K562 (cell line): ENCODE results near the gene TREX2. TPM values are rescaled to one million over a fixed set of nuclear protein-coding genes. Genes with fewer than 3 reads are reported as not detected.

Experiments used
- ATAC-seq: fragments of 200-7000 bp; cut with Tn5 transposase; 3 replicates; pipeline ENCODE4 v1.9.1; 2020; ENCODE audit warnings: moderate library complexity
- BruUV-seq: library from RNA; stranded (reverse); fragments of 400-500 nt; replicated peaks from 2 replicates; lab custom pipeline; 2021; lab: Mats Ljungman, UMichigan
- CTCF ChIA-PET: fragments of 300-600 bp; formaldehyde crosslinking; extraction: SDS; loops from one replicate; lab custom pipeline; 2021; ENCODE audit warnings: low intra/inter-chr PET ratio; lab: Yijun Ruan, JAX
- POLR2A ChIA-PET: fragments of 300-600, 350-650 bp; sonication (Branson Sonifier 250); formaldehyde crosslinking; extraction: SDS; loops from one replicate; lab custom pipeline; 2021; ENCODE audit warnings: antibody characterized with exemption, inconsistent platforms; lab: Yijun Ruan, JAX
- DNase-seq, 4 experiments: peaks; one replicate each; pipeline versions ENCODE4 v3.0.0 to v3.0.0-alpha.2; 2011 to 2018; ENCODE audit warnings: low spot score in 3 of 4, mixed read lengths in 3 of 4; ENCODE audit errors: extremely low read depth in 1 of 4
- FAIRE-seq: peaks from 2 replicates; lab custom pipeline; 2011; peaks lifted over from hg19 to GRCh38; lab: Jason Lieb, UNC
- H2AFZ ChIP-seq: 2 replicates; pipeline ENCODE4 v1.6.0; 2011; ENCODE audit warnings: low read depth, low read length, control low read depth, inconsistent platforms
- H3K27ac ChIP-seq: fragments of 200-600 bp; 3 replicates; pipeline ENCODE4 v1.8.0; 2011; ENCODE audit warnings: low read depth, mild to moderate bottlenecking, control low read depth, inconsistent platforms, low read length, moderate library complexity, mixed read lengths; ENCODE audit errors: extremely low read depth
- H3K27me3 ChIP-seq, 2 experiments: fragments of 300-600 bp in 1 of 2; 2 replicates in 1 of 2; 3 replicates in 1 of 2; pipeline versions ENCODE4 v1.6.0 to v1.8.0; 2011; ENCODE audit warnings: inconsistent platforms in 2 of 2, low read length in 2 of 2, mild to moderate bottlenecking in 1 of 2, mixed read lengths in 1 of 2, moderate library complexity in 1 of 2; ENCODE audit not compliant: control insufficient read depth in 2 of 2, insufficient read depth in 2 of 2
- H3K36me3 ChIP-seq: fragments of 300-600 bp; 3 replicates; pipeline ENCODE4 v1.8.0; 2011; ENCODE audit warnings: mild to moderate bottlenecking, low read length, inconsistent platforms; ENCODE audit not compliant: control insufficient read depth, insufficient read depth
- H3K4me1 ChIP-seq, 2 experiments: fragments of 200-600 bp in 1 of 2; replicated peaks in 1 of 2; 2 replicates in 1 of 2; 3 replicates in 1 of 2; pipeline versions ENCODE4 v1.5.1 to v1.8.0; 2011; ENCODE audit warnings: inconsistent platforms in 2 of 2, low read length in 2 of 2, mild to moderate bottlenecking in 1 of 2, mixed read lengths in 1 of 2, moderate library complexity in 1 of 2; ENCODE audit not compliant: control insufficient read depth in 2 of 2, insufficient read depth in 2 of 2
- H3K4me2 ChIP-seq: 2 replicates; pipeline ENCODE4 v1.6.1; 2011; ENCODE audit warnings: low read length, control low read depth, inconsistent platforms, mixed read lengths; ENCODE audit not compliant: insufficient read depth
- H3K4me3 ChIP-seq: fragments of 200-600 bp; sonication (generic), shearing (Covaris generic); 2 replicates; pipeline ENCODE4 v1.5.1; 2016; ENCODE audit warnings: control low read depth, inconsistent platforms
- H3K79me2 ChIP-seq: fragments of 200-600 bp; 3 replicates; pipeline ENCODE4 v1.8.0; 2011; ENCODE audit warnings: low read length, inconsistent platforms; ENCODE audit not compliant: control insufficient read depth, insufficient read depth
- H3K9ac ChIP-seq, 2 experiments: 2 replicates each; pipeline versions ENCODE4 v1.6.0 to v1.6.1; 2011; ENCODE audit warnings: low read depth in 2 of 2, low read length in 2 of 2, control low read depth in 1 of 2, inconsistent platforms in 1 of 2, mild to moderate bottlenecking in 1 of 2, mixed read lengths in 1 of 2; ENCODE audit not compliant: insufficient read depth in 1 of 2
- H3K9me1 ChIP-seq: one replicate; pipeline ENCODE4 v1.6.0; 2011; ENCODE audit warnings: inconsistent platforms, mild to moderate bottlenecking, low read length, moderate library complexity; ENCODE audit not compliant: control insufficient read depth, insufficient read depth
- H3K9me3 ChIP-seq: replicated peaks from 2 replicates; pipeline ENCODE4 v1.5.1; 2011; ENCODE audit warnings: low read depth, low read length, inconsistent platforms; ENCODE audit not compliant: control insufficient read depth, insufficient read depth
- H4K20me1 ChIP-seq: replicated peaks from 2 replicates; pipeline ENCODE4 v1.6.1; 2011; ENCODE audit warnings: low read length, inconsistent platforms, mixed read lengths; ENCODE audit not compliant: control insufficient read depth, insufficient read depth
- ATF2 ChIP-seq: sonication (generic); formaldehyde crosslinking; IDR thresholded peaks from 2 replicates; pipeline ENCODE4 v1.8.1; 2022; ENCODE audit warnings: missing genetic modification reagents
- ETV5 ChIP-seq: sonication (generic); formaldehyde crosslinking; IDR thresholded peaks from 2 replicates; pipeline ENCODE4 v1.4.0; 2020; ENCODE audit warnings: low read depth, mild to moderate bottlenecking, missing genetic modification reagents
- FOS ChIP-seq: IDR thresholded peaks from 3 replicates; pipeline ENCODE4 v1.6.1; 2011; ENCODE audit not compliant: insufficient read length; ENCODE audit errors: extremely low read depth
- FOSL1 ChIP-seq: fragments of 200-800 bp; sonication (Bioruptor generic); conservative IDR thresholded peaks from 2 replicates; pipeline ENCODE4 v1.6.1; 2016; ENCODE audit warnings: missing genetic modification characterization, missing compliant biosample characterization
- HDAC3 ChIP-seq: fragments of 450-650 bp; IDR thresholded peaks from 2 replicates; pipeline ENCODE4 v1.6.1; 2018; ENCODE audit warnings: borderline replicate concordance, mild to moderate bottlenecking, moderate library complexity; ENCODE audit not compliant: partially characterized antibody
- HSF4 ChIP-seq: fragments of 250-450 bp; sonication (Bioruptor Pico); IDR thresholded peaks from 2 replicates; pipeline ENCODE4 v2.1.2; 2022; ENCODE audit warnings: mild to moderate bottlenecking, moderate library complexity, borderline replicate concordance
- MCM5 ChIP-seq: fragments of 450-650 bp; IDR thresholded peaks from 2 replicates; pipeline ENCODE4 v1.6.1; 2016; ENCODE audit warnings: low read depth
- PPARD ChIP-seq: fragments of 250-450 bp; sonication (Bioruptor Pico); IDR thresholded peaks from 2 replicates; pipeline ENCODE4 v1.8.0; 2022; ENCODE audit warnings: inconsistent platforms, mild to moderate bottlenecking, moderate library complexity
- RBM15 ChIP-seq: fragments of 200-400 bp; formaldehyde crosslinking; IDR thresholded peaks from 2 replicates; pipeline ENCODE4 v1.6.1; 2018; ENCODE audit warnings: mild to moderate bottlenecking, low read length, moderate library complexity; ENCODE audit not compliant: insufficient read depth
- RNF2 ChIP-seq: sonication (generic); IDR thresholded peaks from 2 replicates; pipeline ENCODE4 v1.6.1; 2016
- TRIM24 ChIP-seq, 2 experiments: fragments of 450-650 bp; IDR thresholded peaks; 2 replicates each; pipeline ENCODE4 v1.6.1; 2016
- TRIM28 ChIP-seq: fragments of 450-650 bp; IDR thresholded peaks from 2 replicates; pipeline ENCODE4 v1.6.1; 2017
- ZBTB40 ChIP-seq, 2 experiments: fragments of 450-650 bp in 1 of 2; sonication (generic) in 1 of 2; formaldehyde crosslinking in 1 of 2; IDR thresholded peaks; 2 replicates each; pipeline versions ENCODE4 v1.7.1 to v1.9.0; 2016 to 2022; ENCODE audit warnings: inconsistent platforms in 1 of 2, mild to moderate bottlenecking in 1 of 2, missing genetic modification reagents in 1 of 2
- ZNF444 ChIP-seq: fragments of 250-450 bp; sonication (Bioruptor Pico); IDR thresholded peaks from 2 replicates; pipeline ENCODE4 v1.4.0; 2020; ENCODE audit warnings: mild to moderate bottlenecking, moderate library complexity
- WGBS: fragments of 100-300 bp; shearing (Covaris generic); methylation state at CpG from one replicate; pipeline ENCODE4 v1.1.6; 2016; ENCODE audit warnings: low coverage, mixed read lengths; ENCODE audit not compliant: insufficient coverage; ENCODE audit errors: missing lambda C conversion rate; 5-methylcytosine and 5-hydroxymethylcytosine counted together
- in situ Hi-C: fragments of 300-500 bp; cut with MboI; formaldehyde crosslinking; loops from 4 replicates; pipeline ENCODE4 v1.15.0; 2018; ENCODE audit warnings: inconsistent platforms, mixed read lengths
- intact Hi-C: fragments of 100-400 bp; cut with micrococcal nuclease; formaldehyde crosslinking; loops from 2 replicates; pipeline ENCODE4 v1.14.2; 2022
- polyA plus RNA-seq, 8 experiments: library from polyadenylated mRNA; depleted of rRNA in 4 of 8; stranded (reverse) in 5 of 8; unstranded in 3 of 8; fragments of >200 nt; fragmentation: Nextera tagmentation in 2 of 8; fragmentation: Illumina TruSeq in 1 of 8; extraction: Ambion mirVana in 2 of 8; extraction: Trizol in 1 of 8; gene quantifications; 2 replicates each; pipeline versions ENCODE4 v1.2.1 to v1.2.3, GENCODE V29; 2011 to 2014; ENCODE audit warnings: inconsistent platforms in 1 of 8, missing spikeins in 1 of 8
- total RNA-seq, 7 experiments: library from RNA; depleted of rRNA in 6 of 7; stranded (reverse); fragments of >200 nt in 6 of 7; fragmentation: Illumina TruSeq in 2 of 7; extraction: Trizol in 2 of 7; gene quantifications; 2 replicates each; pipeline versions ENCODE4 v1.2.1 to v1.2.3, GENCODE V29; 2011 to 2021; ENCODE audit warnings: low replicate concordance in 1 of 7

Gene TREX2
- total and polyA plus RNA-seq, 9 of the 15 experiments (the other 6 are each of a cell fraction or from before 2014, with no cell fraction given): 0.07 to 1.5 (median 0.33) TPM; not detected in 2

DNA sequence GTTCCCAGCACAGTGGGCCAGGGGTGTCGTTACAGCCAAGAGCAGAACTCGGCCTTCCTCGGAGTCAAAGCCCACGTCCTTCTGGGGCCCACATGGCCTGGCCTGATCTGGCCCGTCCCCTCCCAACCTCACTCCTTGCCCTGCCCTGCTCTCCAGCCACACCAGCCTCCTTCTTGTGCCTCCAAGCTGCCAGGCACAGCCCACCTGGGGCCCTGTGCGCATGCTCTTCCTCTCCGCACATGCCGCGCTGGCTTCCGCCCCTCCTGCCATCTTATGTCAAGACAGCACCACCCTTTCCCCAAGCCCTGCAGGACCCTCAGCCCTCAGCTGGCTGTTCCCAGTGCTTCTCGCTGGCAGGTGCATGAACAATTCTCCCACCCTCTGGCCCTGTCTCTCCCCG is 17.7 kb upstream of the TREX2 start:
- H3K27me3 ChIP-seq: no peaks in the 10 kb centered on the region
- H3K79me2 ChIP-seq: peaks cover 12% of the 10 kb centered on the region; the same call in 2 of the 3 replicates
- peaks cover 88% of the 10 kb centered on the region for H3K36me3 ChIP-seq
- no peak overlapping the region for H3K4me3 ChIP-seq
- no peak overlapping the region for H3K27ac ChIP-seq
- ChIA-PET POLR2A (no interaction called here), CTCF (no interaction called here)
- ATAC-seq: no peak
- no peak overlapping the region for H2AFZ ChIP-seq
- BruUV-seq: no TSS peak
- peaks cover 11% of the 10 kb centered on the region; the same call in 1 of the 2 replicates for H4K20me1 ChIP-seq
- 50% methylated on average over 2 of the region's 12 CpGs for WGBS
- in situ Hi-C loops: no loop called here
- no peak for DNase-seq
- no peak for FAIRE-seq
- H3K4me2 ChIP-seq: no peak overlapping the region
- no peak overlapping the region; a peak in 1 of 4 replicates for H3K9ac ChIP-seq
- peaks cover 0 to 13% of the 10 kb centered on the region in 2 experiments; a peak in 2 of 5 replicates for H3K4me1 ChIP-seq
- no peaks in the 10 kb centered on the region for H3K9me3 ChIP-seq
- intact Hi-C loops: no loop called here
- peaks cover 3% of the 10 kb centered on the region for H3K9me1 ChIP-seq
- TF ChIP-seq RBM15 (no peak), HSF4 (CRISPR knock-in tag) (no peak), ZNF444 (CRISPR knock-in tag) (no peak), PPARD (CRISPR knock-in tag) (no peak), ZBTB40 (IDR thresholded peaks at IDR 0.05) (no peak), ZBTB40 (CRISPR knock-in tag; IDR thresholded peaks at IDR 0.05) (no peak), FOS (no peak), ATF2 (no peak), TRIM28 (no peak), MCM5 (no peak), FOSL1 (tag) (no peak), TRIM24 (IDR thresholded peaks at IDR 0.05) (no peak), RNF2 (no peak), HDAC3 (no peak), ETV5 (CRISPR knock-in tag) (no peak)
